Neural cell (in vitro differentiated cells): ENCODE measurements around the gene MDM1. TPM values are rescaled to one million over a fixed set of nuclear protein-coding genes. Genes with fewer than 3 reads are reported as not detected.

Experiments
- H2AFZ ChIP-seq: fragments of 200-600, 300-800 bp; sonication (generic), shearing (Covaris generic); 2 replicates; pipeline ENCODE4 v1.6.0; 2014; ENCODE audit warnings: low read depth, mild to moderate bottlenecking, antibody characterized with exemption, low read length, moderate library complexity
- H3F3A ChIP-seq: fragments of 200-600 bp; shearing (Covaris generic); 2 replicates; pipeline ENCODE4 v1.6.1; 2016; ENCODE audit warnings: mild to moderate bottlenecking, moderate library complexity, mixed read lengths, antibody characterized with exemption, low read length; ENCODE audit not compliant: insufficient read depth, poor library complexity, severe bottlenecking
- H3K27ac ChIP-seq: fragments of 200-600, 300-800 bp; sonication (generic), shearing (Covaris generic); 2 replicates; pipeline ENCODE4 v1.5.1; 2014; ENCODE audit warnings: mild to moderate bottlenecking, low read length, moderate library complexity
- H3K27me3 ChIP-seq: fragments of 300-800, 200-600 bp; sonication (generic), shearing (Covaris generic); 2 replicates; pipeline ENCODE4 v1.6.0; 2014; ENCODE audit warnings: mild to moderate bottlenecking, low read depth, low read length, moderate library complexity; ENCODE audit not compliant: insufficient read depth
- H3K36me3 ChIP-seq: fragments of 300-800, 200-600 bp; sonication (generic), shearing (Covaris generic); 2 replicates; pipeline ENCODE4 v1.5.1; 2014; ENCODE audit warnings: mild to moderate bottlenecking, antibody characterized with exemption, low read length, moderate library complexity; ENCODE audit not compliant: insufficient read depth
- H3K4me2 ChIP-seq: fragments of 300-800, 200-600 bp; sonication (generic), shearing (Covaris generic); 2 replicates; pipeline ENCODE4 v1.6.0; 2014; ENCODE audit warnings: mild to moderate bottlenecking, low read length
- H3K4me3 ChIP-seq: fragments of 300-800, 200-600 bp; sonication (generic), shearing (Covaris generic); 2 replicates; pipeline ENCODE4 v1.5.1; 2014; ENCODE audit warnings: mild to moderate bottlenecking, low read length, moderate library complexity
- H3K79me2 ChIP-seq: fragments of 200-600 bp; shearing (Covaris generic); replicated peaks from 2 replicates; pipeline ENCODE4 v1.6.0; 2014; ENCODE audit warnings: mild to moderate bottlenecking, low read length, moderate library complexity; ENCODE audit not compliant: insufficient read depth
- H3K9ac ChIP-seq: fragments of 300-800, 200-600 bp; sonication (generic), shearing (Covaris generic); 2 replicates; pipeline ENCODE4 v1.6.1; 2016; ENCODE audit warnings: mild to moderate bottlenecking, low read length, mixed read lengths
- H3K9me2 ChIP-seq: fragments of 200-600 bp; shearing (Covaris generic); 2 replicates; pipeline ENCODE4 v1.6.1; 2016; ENCODE audit warnings: mild to moderate bottlenecking, low read length, mixed read lengths; ENCODE audit not compliant: insufficient read depth
- H3K9me3 ChIP-seq: fragments of 200-600, 300-800 bp; sonication (generic), shearing (Covaris generic); 2 replicates; pipeline ENCODE4 v1.6.1; 2016; ENCODE audit warnings: mild to moderate bottlenecking, mixed run types, low read length, moderate library complexity, mixed read lengths
- H4K20me1 ChIP-seq: fragments of 200-600 bp; shearing (Covaris generic); 2 replicates; pipeline ENCODE4 v1.6.1; 2016; ENCODE audit warnings: mild to moderate bottlenecking, mixed run types; ENCODE audit not compliant: insufficient read depth
- EP300 ChIP-seq: fragments of 450-650 bp; conservative IDR thresholded peaks from 2 replicates; pipeline ENCODE4 v1.6.1; 2014; ENCODE audit warnings: antibody characterized with exemption, mild to moderate bottlenecking, moderate library complexity; ENCODE audit not compliant: poor library complexity, severe bottlenecking
- EZH2 ChIP-seq: fragments of 200-600, 300-800 bp; shearing (Covaris generic), sonication (generic); IDR thresholded peaks from 2 replicates; pipeline ENCODE4 v1.6.1; 2014; ENCODE audit warnings: antibody characterized with exemption, low read length, borderline replicate concordance, mild to moderate bottlenecking; ENCODE audit not compliant: insufficient read depth, poor library complexity, severe bottlenecking
- MXI1 ChIP-seq: fragments of 450-650 bp; conservative IDR thresholded peaks from 2 replicates; pipeline ENCODE4 v1.6.1; 2014; ENCODE audit warnings: antibody characterized with exemption, mild to moderate bottlenecking; ENCODE audit not compliant: poor library complexity, severe bottlenecking
- POLR2AphosphoS5 ChIP-seq: IDR thresholded peaks from 2 replicates; pipeline ENCODE4 v1.6.1; 2012
- RAD21 ChIP-seq: fragments of 450-650 bp; conservative IDR thresholded peaks from 2 replicates; pipeline ENCODE4 v1.6.1; 2014; ENCODE audit warnings: antibody characterized with exemption, mild to moderate bottlenecking, moderate library complexity
- SMC3 ChIP-seq: fragments of 450-650 bp; conservative IDR thresholded peaks from 2 replicates; pipeline ENCODE4 v1.6.1; 2014; ENCODE audit warnings: antibody characterized with exemption, mild to moderate bottlenecking, moderate library complexity; ENCODE audit not compliant: poor library complexity
- TAF1 ChIP-seq: IDR thresholded peaks from 2 replicates; pipeline ENCODE4 v1.6.1; 2012; ENCODE audit warnings: low read depth
- polyA plus RNA-seq: library from polyadenylated mRNA; depleted of rRNA; stranded (reverse); fragments of >200 nt; gene quantifications from 2 replicates; pipeline ENCODE4 v1.2.3, GENCODE V29; 2014
- TF ChIP-seq, protein P1 (sequence below): fragments of 450-650 bp; IDR thresholded peaks from 2 replicates; pipeline ENCODE4 v1.5.1; 2014; ENCODE audit warnings: antibody characterized with exemption, mild to moderate bottlenecking, moderate library complexity; ENCODE audit not compliant: poor library complexity, severe bottlenecking
- TF ChIP-seq, protein P2 (sequence below): IDR thresholded peaks from 2 replicates; pipeline ENCODE4 v1.6.1; 2012; ENCODE audit warnings: borderline replicate concordance

The MDM1 gene
- polyA plus RNA-seq, 1 donor from 2014 or later: 35.5 TPM

- H3K9me3 ChIP-seq: no peaks in the 10 kb centered on the region
- no peak overlapping the region for H3K9ac ChIP-seq
- H3K4me3 ChIP-seq: no peak overlapping the region
- no peak overlapping the region for H3K27ac ChIP-seq
- H3K9me2 ChIP-seq: no peaks in the 10 kb centered on the region
- TF ChIP-seq, protein P1, sequence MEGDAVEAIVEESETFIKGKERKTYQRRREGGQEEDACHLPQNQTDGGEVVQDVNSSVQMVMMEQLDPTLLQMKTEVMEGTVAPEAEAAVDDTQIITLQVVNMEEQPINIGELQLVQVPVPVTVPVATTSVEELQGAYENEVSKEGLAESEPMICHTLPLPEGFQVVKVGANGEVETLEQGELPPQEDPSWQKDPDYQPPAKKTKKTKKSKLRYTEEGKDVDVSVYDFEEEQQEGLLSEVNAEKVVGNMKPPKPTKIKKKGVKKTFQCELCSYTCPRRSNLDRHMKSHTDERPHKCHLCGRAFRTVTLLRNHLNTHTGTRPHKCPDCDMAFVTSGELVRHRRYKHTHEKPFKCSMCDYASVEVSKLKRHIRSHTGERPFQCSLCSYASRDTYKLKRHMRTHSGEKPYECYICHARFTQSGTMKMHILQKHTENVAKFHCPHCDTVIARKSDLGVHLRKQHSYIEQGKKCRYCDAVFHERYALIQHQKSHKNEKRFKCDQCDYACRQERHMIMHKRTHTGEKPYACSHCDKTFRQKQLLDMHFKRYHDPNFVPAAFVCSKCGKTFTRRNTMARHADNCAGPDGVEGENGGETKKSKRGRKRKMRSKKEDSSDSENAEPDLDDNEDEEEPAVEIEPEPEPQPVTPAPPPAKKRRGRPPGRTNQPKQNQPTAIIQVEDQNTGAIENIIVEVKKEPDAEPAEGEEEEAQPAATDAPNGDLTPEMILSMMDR: no peak
- TF ChIP-seq, protein P2, sequence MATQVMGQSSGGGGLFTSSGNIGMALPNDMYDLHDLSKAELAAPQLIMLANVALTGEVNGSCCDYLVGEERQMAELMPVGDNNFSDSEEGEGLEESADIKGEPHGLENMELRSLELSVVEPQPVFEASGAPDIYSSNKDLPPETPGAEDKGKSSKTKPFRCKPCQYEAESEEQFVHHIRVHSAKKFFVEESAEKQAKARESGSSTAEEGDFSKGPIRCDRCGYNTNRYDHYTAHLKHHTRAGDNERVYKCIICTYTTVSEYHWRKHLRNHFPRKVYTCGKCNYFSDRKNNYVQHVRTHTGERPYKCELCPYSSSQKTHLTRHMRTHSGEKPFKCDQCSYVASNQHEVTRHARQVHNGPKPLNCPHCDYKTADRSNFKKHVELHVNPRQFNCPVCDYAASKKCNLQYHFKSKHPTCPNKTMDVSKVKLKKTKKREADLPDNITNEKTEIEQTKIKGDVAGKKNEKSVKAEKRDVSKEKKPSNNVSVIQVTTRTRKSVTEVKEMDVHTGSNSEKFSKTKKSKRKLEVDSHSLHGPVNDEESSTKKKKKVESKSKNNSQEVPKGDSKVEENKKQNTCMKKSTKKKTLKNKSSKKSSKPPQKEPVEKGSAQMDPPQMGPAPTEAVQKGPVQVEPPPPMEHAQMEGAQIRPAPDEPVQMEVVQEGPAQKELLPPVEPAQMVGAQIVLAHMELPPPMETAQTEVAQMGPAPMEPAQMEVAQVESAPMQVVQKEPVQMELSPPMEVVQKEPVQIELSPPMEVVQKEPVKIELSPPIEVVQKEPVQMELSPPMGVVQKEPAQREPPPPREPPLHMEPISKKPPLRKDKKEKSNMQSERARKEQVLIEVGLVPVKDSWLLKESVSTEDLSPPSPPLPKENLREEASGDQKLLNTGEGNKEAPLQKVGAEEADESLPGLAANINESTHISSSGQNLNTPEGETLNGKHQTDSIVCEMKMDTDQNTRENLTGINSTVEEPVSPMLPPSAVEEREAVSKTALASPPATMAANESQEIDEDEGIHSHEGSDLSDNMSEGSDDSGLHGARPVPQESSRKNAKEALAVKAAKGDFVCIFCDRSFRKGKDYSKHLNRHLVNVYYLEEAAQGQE: no peak
- TF ChIP-seq RAD21 (no peak), POLR2AphosphoS5 (no peak), SMC3 (no peak), MXI1 (no peak), TAF1 (no peak), EP300 (no peak), EZH2 (no peak)
- H4K20me1 ChIP-seq: no peaks in the 10 kb centered on the region
- H3K36me3 ChIP-seq: peaks cover 4% of the 10 kb centered on the region
- H3F3A ChIP-seq: no peaks in the 10 kb centered on the region
- no peak overlapping the region for H3K4me2 ChIP-seq
- H3K27me3 ChIP-seq: no peaks in the 10 kb centered on the region
- H3K79me2 ChIP-seq: no peaks in the 10 kb centered on the region
- H2AFZ ChIP-seq: no peak overlapping the region
Observed at GRCh38 chr12:68304626-68305025, 27.5 kb downstream of the MDM1 start.

DNA sequence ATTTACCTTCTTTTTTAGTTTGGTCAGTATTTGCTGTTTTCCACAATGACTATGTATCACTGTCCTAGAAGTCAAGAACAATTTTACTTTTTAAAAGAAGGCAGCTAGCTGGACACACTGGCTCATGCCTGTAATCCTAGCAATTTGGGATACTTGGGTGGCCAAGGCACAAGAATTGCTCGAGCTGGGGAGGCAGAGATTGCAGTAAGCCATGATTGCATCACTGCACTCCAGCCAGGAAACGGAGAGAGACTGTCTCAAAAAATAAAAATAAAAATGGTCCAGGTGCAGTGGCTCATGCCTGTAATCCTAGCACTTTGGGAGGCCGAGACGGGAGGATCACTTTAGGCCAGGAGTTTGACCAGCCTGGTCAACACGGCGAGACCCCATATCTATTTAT lies 28.3 kb downstream of the MDM1 start:
- Histone ChIP-seq H3K4me3 (no peak overlapping the region), H3K27ac (no peak overlapping the region), H3K36me3 (peaks cover 4% of the 10 kb centered on the region), H3K9ac (no peak overlapping the region), H3K79me2 (no peaks in the 10 kb centered on the region), H4K20me1 (no peaks in the 10 kb centered on the region), H3F3A (no peaks in the 10 kb centered on the region), H3K4me2 (no peak overlapping the region), H3K9me3 (no peaks in the 10 kb centered on the region), H3K27me3 (no peaks in the 10 kb centered on the region), H2AFZ (no peak overlapping the region), H3K9me2 (no peaks in the 10 kb centered on the region)
- TF ChIP-seq, protein P2: no peak
